Stimulated activated CD8-positive, alpha-beta memory T cell treated with anti-CD3 and anti-CD28 coated beads, Interleukin-15, amount 100 ng/mL, for 1 hour (primary cell): ENCODE measurements around the gene CABLES1.

Experiments used
- DNase-seq: peaks from one replicate; pipeline ENCODE4 v3.0.0-alpha.2; 2020; ENCODE audit warnings: low read depth

The CABLES1 gene

GRCh38 chr18:23169673-23170044, 34.4 kb downstream of the CABLES1 start:
- DNase-seq: no peak

- DNase-seq: no peak
Measured at GRCh38 chr18:23170137-23170536, 34.9 kb downstream of the CABLES1 start.

GRCh38 chr18:23171581-23172156, 36.4 kb downstream of the CABLES1 start:
- DNase-seq: no peak

- DNase-seq: no peak
Measured at GRCh38 chr18:23172591-23173380, 37.5 kb downstream of the CABLES1 start.

- DNase-seq: no peak
Measured at GRCh38 chr18:23173912-23174311, 38.6 kb downstream of the CABLES1 start.

- DNase-seq: no peak
Measured at GRCh38 chr18:23176701-23177432, 41.6 kb downstream of the CABLES1 start.

- no peak for DNase-seq
Measured at GRCh38 chr18:23177433-23178072, 42.3 kb downstream of the CABLES1 start.

- DNase-seq: no peak
Measured at GRCh38 chr18:23178201-23178600, 42.9 kb downstream of the CABLES1 start.

GRCh38 chr18:23178661-23179081, 43.4 kb downstream of the CABLES1 start:
- no peak for DNase-seq

- no peak for DNase-seq
Measured at GRCh38 chr18:23179416-23179815, 44.1 kb downstream of the CABLES1 start.

GRCh38 chr18:23181547-23181946, 46.3 kb downstream of the CABLES1 start:
- DNase-seq: no peak

GRCh38 chr18:23182606-23183005, 47.3 kb downstream of the CABLES1 start:
- no peak for DNase-seq

GRCh38 chr18:23183411-23184150, 48.3 kb downstream of the CABLES1 start:
- DNase-seq: no peak

GRCh38 chr18:23186781-23187180, 51.5 kb downstream of the CABLES1 start:
- DNase-seq: no peak

- no peak for DNase-seq
Measured at GRCh38 chr18:23188068-23188760, 52.9 kb downstream of the CABLES1 start.

GRCh38 chr18:23189099-23189498, 53.8 kb downstream of the CABLES1 start:
- DNase-seq: no peak

GRCh38 chr18:23189768-23190661, 54.7 kb downstream of the CABLES1 start:
- no peak for DNase-seq

GRCh38 chr18:23191232-23191631, 55.9 kb downstream of the CABLES1 start:
- no peak for DNase-seq

GRCh38 chr18:23193742-23194141, 58.5 kb downstream of the CABLES1 start:
- DNase-seq: no peak
